Osteocyte (in vitro differentiated cells): ENCODE measurements around the gene CLCN4. TPM values are rescaled to one million over a fixed set of nuclear protein-coding genes. Genes with fewer than 3 reads are reported as not detected.
A peak's percentile ranks its signal among the peaks of the same experiment; 100 is the strongest.

Experiments
- DNase-seq: peaks from one replicate; pipeline ENCODE4 v3.0.0; 2021; ENCODE audit warnings: mixed read lengths; ENCODE audit not compliant: unreplicated experiment; ENCODE audit errors: extremely low spot score
- H3K27ac Mint-ChIP-seq: one replicate; pipeline ENCODE4 v1.8.0; 2021; ENCODE audit warnings: mild to moderate bottlenecking, mixed read lengths; ENCODE audit not compliant: unreplicated experiment
- H3K27me3 Mint-ChIP-seq: one replicate; pipeline ENCODE4 v1.8.0; 2021; ENCODE audit warnings: mixed read lengths; ENCODE audit not compliant: unreplicated experiment
- H3K36me3 Mint-ChIP-seq: one replicate; pipeline ENCODE4 v1.8.0; 2021; ENCODE audit warnings: mixed read lengths; ENCODE audit not compliant: unreplicated experiment
- H3K4me1 Mint-ChIP-seq: one replicate; pipeline ENCODE4 v1.8.0; 2021; ENCODE audit warnings: mixed read lengths; ENCODE audit not compliant: unreplicated experiment
- H3K4me3 Mint-ChIP-seq: one replicate; pipeline ENCODE4 v1.8.0; 2021; ENCODE audit warnings: mild to moderate bottlenecking, moderate library complexity, mixed read lengths; ENCODE audit not compliant: unreplicated experiment
- H3K9me3 Mint-ChIP-seq: one replicate; pipeline ENCODE4 v1.8.0; 2021; ENCODE audit warnings: mixed read lengths; ENCODE audit not compliant: unreplicated experiment
- total RNA-seq: library from RNA; stranded (reverse); gene quantifications from 2 replicates; pipeline ENCODE4 v1.2.1, GENCODE V29; 2021
- TF ChIP-seq, protein P1 (sequence below): fragments of 200-600 bp; sonication (generic); IDR thresholded peaks from 2 replicates; pipeline ENCODE4 v1.5.0; 2021; ENCODE audit warnings: antibody characterized with exemption, mild to moderate bottlenecking, moderate library complexity

Gene CLCN4
- total RNA-seq, 1 donor from 2014 or later = 2.3 TPM

DNA sequence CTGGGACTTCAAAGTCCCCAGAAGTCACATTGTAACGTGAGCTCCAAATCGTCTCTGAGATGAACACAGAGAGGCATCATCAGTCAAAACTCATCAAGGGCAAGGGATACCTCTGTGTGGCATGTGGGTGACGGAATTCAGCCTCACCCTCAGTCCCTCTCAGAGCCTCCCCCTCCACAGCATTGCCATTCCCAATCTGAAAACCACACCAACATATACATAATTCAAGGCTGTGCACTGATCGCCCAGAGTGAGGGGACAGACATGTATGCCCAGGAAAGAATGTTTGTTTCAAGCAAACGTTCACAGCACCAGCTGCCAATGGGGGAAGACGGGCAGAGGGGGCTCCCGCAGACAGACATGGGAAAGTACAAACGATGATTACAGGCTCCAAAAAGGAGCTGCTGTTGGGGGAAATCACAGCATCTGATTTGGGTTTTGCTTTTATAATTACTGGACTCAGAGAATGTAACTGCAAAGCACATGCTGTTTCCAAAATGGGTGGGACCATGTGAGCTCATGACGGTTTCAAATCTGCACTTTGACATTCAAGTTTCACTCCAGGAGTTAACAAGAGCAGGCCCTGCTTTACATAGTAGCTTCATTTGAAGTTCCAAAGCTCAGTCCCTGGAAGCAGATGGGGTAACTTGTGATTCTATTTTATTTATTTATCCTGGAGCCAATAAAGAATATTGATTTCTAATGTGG is 88.3 kb downstream of the CLCN4 start:
- H3K4me1 Mint-ChIP-seq = peaks cover 7% of the 10 kb centered on the region
- peaks cover 4% of the 10 kb centered on the region for H3K9me3 Mint-ChIP-seq
- H3K36me3 Mint-ChIP-seq = no peaks in the 10 kb centered on the region
- no peak overlapping the region for H3K27ac Mint-ChIP-seq
- DNase-seq = no peak
- TF ChIP-seq, protein P1, sequence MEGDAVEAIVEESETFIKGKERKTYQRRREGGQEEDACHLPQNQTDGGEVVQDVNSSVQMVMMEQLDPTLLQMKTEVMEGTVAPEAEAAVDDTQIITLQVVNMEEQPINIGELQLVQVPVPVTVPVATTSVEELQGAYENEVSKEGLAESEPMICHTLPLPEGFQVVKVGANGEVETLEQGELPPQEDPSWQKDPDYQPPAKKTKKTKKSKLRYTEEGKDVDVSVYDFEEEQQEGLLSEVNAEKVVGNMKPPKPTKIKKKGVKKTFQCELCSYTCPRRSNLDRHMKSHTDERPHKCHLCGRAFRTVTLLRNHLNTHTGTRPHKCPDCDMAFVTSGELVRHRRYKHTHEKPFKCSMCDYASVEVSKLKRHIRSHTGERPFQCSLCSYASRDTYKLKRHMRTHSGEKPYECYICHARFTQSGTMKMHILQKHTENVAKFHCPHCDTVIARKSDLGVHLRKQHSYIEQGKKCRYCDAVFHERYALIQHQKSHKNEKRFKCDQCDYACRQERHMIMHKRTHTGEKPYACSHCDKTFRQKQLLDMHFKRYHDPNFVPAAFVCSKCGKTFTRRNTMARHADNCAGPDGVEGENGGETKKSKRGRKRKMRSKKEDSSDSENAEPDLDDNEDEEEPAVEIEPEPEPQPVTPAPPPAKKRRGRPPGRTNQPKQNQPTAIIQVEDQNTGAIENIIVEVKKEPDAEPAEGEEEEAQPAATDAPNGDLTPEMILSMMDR = no peak
- no peaks in the 10 kb centered on the region for H3K27me3 Mint-ChIP-seq
- no peak overlapping the region for H3K4me3 Mint-ChIP-seq

DNA sequence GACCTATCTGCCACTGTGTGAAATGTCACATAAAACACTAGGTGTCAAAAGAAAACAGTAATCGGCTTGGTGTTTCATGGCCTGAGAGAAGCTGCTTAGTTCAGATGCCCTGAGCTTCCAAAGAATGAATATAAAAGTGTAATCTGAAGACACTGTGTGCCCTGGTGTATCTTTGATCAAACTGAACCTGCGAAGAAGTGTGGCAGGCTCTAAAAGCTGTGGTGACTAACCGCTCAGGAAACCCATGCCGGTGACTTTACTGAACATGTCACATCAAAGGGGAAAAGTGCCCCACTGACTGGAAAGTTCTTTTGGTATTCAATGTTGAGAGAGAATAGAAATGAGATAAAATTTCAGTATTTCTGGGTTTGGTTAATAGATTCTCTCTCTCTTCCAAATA is 89.1 kb downstream of the CLCN4 start:
- no peaks in the 10 kb centered on the region for H3K36me3 Mint-ChIP-seq
- DNase-seq = no peak
- H3K9me3 Mint-ChIP-seq = peaks cover 4% of the 10 kb centered on the region
- peaks cover 5% of the 10 kb centered on the region for H3K4me1 Mint-ChIP-seq
- TF ChIP-seq, protein P1 = no peak
- H3K27me3 Mint-ChIP-seq = no peaks in the 10 kb centered on the region
- H3K4me3 Mint-ChIP-seq = no peak overlapping the region
- H3K27ac Mint-ChIP-seq = no peak overlapping the region

DNA sequence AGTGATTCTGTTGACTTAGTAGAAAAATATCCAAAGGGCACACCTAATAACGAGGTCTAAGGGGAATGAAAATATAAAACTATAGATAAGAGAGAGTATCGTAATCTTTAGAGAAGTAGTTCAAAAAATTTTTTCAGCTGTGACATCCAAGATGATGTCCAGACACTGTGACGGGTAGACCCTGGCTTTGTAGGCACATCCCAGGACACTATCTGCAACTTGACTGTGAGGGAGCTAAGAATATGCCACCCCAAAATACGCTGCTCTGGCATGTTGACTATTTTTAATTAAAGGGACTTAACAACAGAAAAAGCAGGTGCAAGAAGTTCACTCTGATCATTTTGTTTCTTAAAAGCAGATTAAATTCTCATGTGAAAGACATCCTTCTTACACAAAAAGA is 89.5 kb downstream of the CLCN4 start:
- Mint-ChIP-seq H3K36me3 (no peaks in the 10 kb centered on the region), H3K4me3 (no peak overlapping the region), H3K4me1 (peaks cover under 1% of the 10 kb centered on the region), H3K9me3 (peaks cover 4% of the 10 kb centered on the region), H3K27me3 (no peaks in the 10 kb centered on the region), H3K27ac (no peak overlapping the region)
- TF ChIP-seq, protein P1 = no peak
- DNase-seq = no peak

DNA sequence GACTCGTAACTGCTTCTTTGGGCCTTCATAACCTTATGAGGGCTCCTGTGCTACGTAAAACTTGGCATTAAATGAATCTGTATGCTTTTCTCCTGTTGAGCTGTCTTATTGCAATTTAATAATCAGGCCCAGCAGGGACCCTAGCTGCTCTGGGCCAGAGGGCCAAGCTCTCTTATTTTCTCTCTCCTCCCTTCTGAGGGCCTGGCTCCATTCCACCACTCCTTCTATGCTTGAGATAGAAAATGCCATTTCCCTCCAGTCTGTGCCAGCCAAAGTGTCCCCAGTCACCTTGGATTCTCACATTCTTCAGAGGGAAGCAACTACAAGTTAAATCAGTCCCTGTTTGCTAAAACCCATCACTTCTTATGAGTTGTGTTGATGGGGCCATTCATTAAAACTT is 90.1 kb downstream of the CLCN4 start:
- no peaks in the 10 kb centered on the region for H3K36me3 Mint-ChIP-seq
- TF ChIP-seq, protein P1 = no peak
- H3K9me3 Mint-ChIP-seq = peaks cover 4% of the 10 kb centered on the region
- no peak for DNase-seq
- no peak overlapping the region for H3K4me3 Mint-ChIP-seq
- no peaks in the 10 kb centered on the region for H3K27me3 Mint-ChIP-seq
- H3K4me1 Mint-ChIP-seq = no peaks in the 10 kb centered on the region
- H3K27ac Mint-ChIP-seq = no peak overlapping the region

DNA sequence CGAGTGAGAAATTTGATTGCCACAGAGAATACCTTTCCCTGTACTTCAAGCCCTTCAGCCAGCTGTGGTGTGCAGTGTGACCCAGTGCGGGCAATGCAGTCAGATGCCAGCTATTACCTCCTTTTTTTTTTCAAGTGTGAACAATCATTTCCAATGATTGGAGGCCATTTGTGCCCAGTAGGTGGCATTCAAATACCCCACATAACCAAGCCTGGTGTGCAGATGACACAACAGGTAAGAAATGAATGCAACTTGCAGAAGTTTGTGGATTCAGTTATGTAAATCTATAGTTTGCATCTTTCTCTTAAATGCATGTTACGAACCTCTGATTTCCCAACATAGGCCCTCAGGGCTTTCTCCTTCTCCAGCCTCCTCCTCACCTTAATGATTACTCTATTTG is 98.0 kb downstream of the CLCN4 start:
- no peaks in the 10 kb centered on the region for H3K36me3 Mint-ChIP-seq
- H3K4me1 Mint-ChIP-seq = peaks cover 7% of the 10 kb centered on the region
- TF ChIP-seq, protein P1 = peak; percentile 30
- DNase-seq = no peak
- no peak overlapping the region for H3K4me3 Mint-ChIP-seq
- peaks cover 6% of the 10 kb centered on the region for H3K9me3 Mint-ChIP-seq
- no peak overlapping the region for H3K27ac Mint-ChIP-seq
- H3K27me3 Mint-ChIP-seq = no peaks in the 10 kb centered on the region
